Smooth muscle cell (in vitro differentiated cells): ENCODE data around the gene FITM1. TPM values are rescaled to one million over a fixed set of nuclear protein-coding genes. Genes with fewer than 3 reads are reported as not detected.

ENCODE experiments used
- DNase-seq: peaks from one replicate; lab custom pipeline; 2025; ENCODE audit not compliant: unreplicated experiment; lab: John Stamatoyannopoulos, UW
- H2AFZ ChIP-seq: fragments of 200-600 bp; sonication (generic); 2 replicates; pipeline ENCODE4 v1.6.0; 2016; ENCODE audit warnings: antibody characterized with exemption, low read depth, mild to moderate bottlenecking
- H3F3A ChIP-seq: fragments of 200-600 bp; sonication (generic); 2 replicates; pipeline ENCODE4 v1.6.0; 2017; ENCODE audit warnings: antibody characterized with exemption, low read depth
- H3K27ac ChIP-seq: fragments of 200-600 bp; sonication (generic); 2 replicates; pipeline ENCODE4 v1.5.1; 2016; ENCODE audit warnings: low read depth, mild to moderate bottlenecking
- H3K27me3 ChIP-seq: fragments of 200-600 bp; sonication (generic); 2 replicates; pipeline ENCODE4 v1.6.1; 2016; ENCODE audit warnings: low read depth, mild to moderate bottlenecking
- H3K36me3 ChIP-seq: fragments of 200-600 bp; sonication (generic); 2 replicates; pipeline ENCODE4 v1.5.1; 2016; ENCODE audit warnings: low read depth
- H3K4me1 ChIP-seq: fragments of 200-600 bp; sonication (generic); 2 replicates; pipeline ENCODE4 v1.5.1; 2016; ENCODE audit warnings: low read depth
- H3K4me2 ChIP-seq: fragments of 200-600 bp; sonication (generic); 2 replicates; pipeline ENCODE4 v1.6.0; 2016; ENCODE audit warnings: mild to moderate bottlenecking
- H3K4me3 ChIP-seq: fragments of 200-600 bp; sonication (generic); 2 replicates; pipeline ENCODE4 v1.5.1; 2016; ENCODE audit warnings: mild to moderate bottlenecking
- H3K79me2 ChIP-seq: fragments of 200-600 bp; sonication (generic); 2 replicates; pipeline ENCODE4 v1.6.0; 2016; ENCODE audit warnings: low read depth, mild to moderate bottlenecking
- H3K9ac ChIP-seq: fragments of 200-600 bp; sonication (generic); 2 replicates; pipeline ENCODE4 v1.6.0; 2016; ENCODE audit warnings: low read depth
- H3K9me3 ChIP-seq: fragments of 200-600 bp; sonication (generic); replicated peaks from 2 replicates; pipeline ENCODE4 v1.5.1; 2016; ENCODE audit warnings: low read depth
- H4K20me1 ChIP-seq: fragments of 200-600 bp; sonication (generic); 2 replicates; pipeline ENCODE4 v1.6.0; 2016; ENCODE audit warnings: low read depth
- CTCF ChIP-seq: fragments of 200-600 bp; sonication (generic); IDR thresholded peaks from 2 replicates; pipeline ENCODE4 v1.5.1; 2017; ENCODE audit warnings: borderline replicate concordance, mild to moderate bottlenecking, antibody characterized with exemption; ENCODE audit not compliant: insufficient read depth, poor library complexity, severe bottlenecking
- WGBS: methylation state at CpG from one replicate; pipeline ENCODE4 v1.1.7; 2016; ENCODE audit warnings: low lambda C conversion rate; 5-methylcytosine and 5-hydroxymethylcytosine counted together
- polyA plus RNA-seq: library from polyadenylated mRNA; unstranded; fragments of >200 nt; fragmentation: Nextera tagmentation; extraction: Ambion mirVana; gene quantifications from 2 replicates; pipeline ENCODE4 v1.2.1, GENCODE V29; 2016
- total RNA-seq: library from RNA; depleted of rRNA; stranded (reverse); fragments of >200 nt; gene quantifications from 2 replicates; pipeline ENCODE4 v1.2.3, GENCODE V29; 2014

FITM1 gene
- total and polyA plus RNA-seq, 2 experiments from 2014 or later, result 0.31 TPM; not detected in 1

- Histone ChIP-seq H3K4me1 (peaks cover 9% of the 10 kb centered on the region), H3K27me3 (no peaks in the 10 kb centered on the region), H3K9me3 (no peaks in the 10 kb centered on the region), H2AFZ (no peak overlapping the region), H3F3A (no peaks in the 10 kb centered on the region), H3K9ac (no peak overlapping the region), H4K20me1 (no peaks in the 10 kb centered on the region), H3K36me3 (no peaks in the 10 kb centered on the region), H3K4me2 (no peak overlapping the region), H3K4me3 (no peak overlapping the region), H3K79me2 (peaks cover 15% of the 10 kb centered on the region), H3K27ac (no peak overlapping the region)
- TF ChIP-seq CTCF, result no peak
- 95% methylated on average over 8 of the region's 8 CpGs for WGBS
- no peak for DNase-seq
These were observed 33.8 kb upstream of the FITM1 start for GRCh38 chr14:24096545-24097181.

DNA sequence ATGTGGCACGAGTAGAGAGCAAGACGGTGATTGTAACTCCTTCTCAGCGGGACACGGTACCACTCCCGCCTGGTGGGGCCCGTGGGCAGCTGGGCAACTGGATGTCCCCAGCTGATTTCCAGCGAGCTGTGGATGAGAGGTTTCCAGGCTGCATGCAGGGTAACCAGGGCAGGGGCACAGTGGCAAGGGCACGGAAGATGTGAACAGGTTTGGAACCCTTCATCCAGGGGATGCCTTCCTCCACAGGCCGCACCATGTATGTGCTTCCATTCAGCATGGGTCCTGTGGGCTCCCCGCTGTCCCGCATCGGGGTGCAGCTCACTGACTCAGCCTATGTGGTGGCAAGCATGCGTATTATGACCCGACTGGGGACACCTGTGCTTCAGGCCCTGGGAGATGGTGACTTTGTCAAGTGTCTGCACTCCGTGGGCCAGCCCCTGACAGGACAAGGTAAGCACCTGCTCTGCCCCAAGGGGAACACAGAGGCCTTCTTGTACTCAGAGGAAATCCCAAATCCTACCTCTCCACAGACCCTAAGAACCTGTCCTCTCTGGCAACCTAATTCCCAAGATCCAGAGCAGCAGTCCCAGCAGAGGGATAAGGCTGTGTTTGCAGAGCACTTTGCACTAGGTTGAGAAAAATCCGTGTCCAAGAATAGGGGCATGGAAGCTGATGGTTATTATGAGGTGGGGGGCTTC is 32.1 kb upstream of the FITM1 start:
- H3K36me3 ChIP-seq, result no peaks in the 10 kb centered on the region
- no peak overlapping the region for H3K4me3 ChIP-seq
- H3K79me2 ChIP-seq, result peaks cover 15% of the 10 kb centered on the region
- H3K4me2 ChIP-seq, result no peak overlapping the region
- H3K9ac ChIP-seq, result no peak overlapping the region
- no peaks in the 10 kb centered on the region for H3F3A ChIP-seq
- H3K4me1 ChIP-seq, result peaks cover 9% of the 10 kb centered on the region
- H3K9me3 ChIP-seq, result no peaks in the 10 kb centered on the region
- no peak overlapping the region for H3K27ac ChIP-seq
- H3K27me3 ChIP-seq, result no peaks in the 10 kb centered on the region
- H2AFZ ChIP-seq, result no peak overlapping the region
- TF ChIP-seq CTCF, result no peak
- no peaks in the 10 kb centered on the region for H4K20me1 ChIP-seq
- no peak for DNase-seq
- 96% methylated on average over 16 of the region's 16 CpGs for WGBS

DNA sequence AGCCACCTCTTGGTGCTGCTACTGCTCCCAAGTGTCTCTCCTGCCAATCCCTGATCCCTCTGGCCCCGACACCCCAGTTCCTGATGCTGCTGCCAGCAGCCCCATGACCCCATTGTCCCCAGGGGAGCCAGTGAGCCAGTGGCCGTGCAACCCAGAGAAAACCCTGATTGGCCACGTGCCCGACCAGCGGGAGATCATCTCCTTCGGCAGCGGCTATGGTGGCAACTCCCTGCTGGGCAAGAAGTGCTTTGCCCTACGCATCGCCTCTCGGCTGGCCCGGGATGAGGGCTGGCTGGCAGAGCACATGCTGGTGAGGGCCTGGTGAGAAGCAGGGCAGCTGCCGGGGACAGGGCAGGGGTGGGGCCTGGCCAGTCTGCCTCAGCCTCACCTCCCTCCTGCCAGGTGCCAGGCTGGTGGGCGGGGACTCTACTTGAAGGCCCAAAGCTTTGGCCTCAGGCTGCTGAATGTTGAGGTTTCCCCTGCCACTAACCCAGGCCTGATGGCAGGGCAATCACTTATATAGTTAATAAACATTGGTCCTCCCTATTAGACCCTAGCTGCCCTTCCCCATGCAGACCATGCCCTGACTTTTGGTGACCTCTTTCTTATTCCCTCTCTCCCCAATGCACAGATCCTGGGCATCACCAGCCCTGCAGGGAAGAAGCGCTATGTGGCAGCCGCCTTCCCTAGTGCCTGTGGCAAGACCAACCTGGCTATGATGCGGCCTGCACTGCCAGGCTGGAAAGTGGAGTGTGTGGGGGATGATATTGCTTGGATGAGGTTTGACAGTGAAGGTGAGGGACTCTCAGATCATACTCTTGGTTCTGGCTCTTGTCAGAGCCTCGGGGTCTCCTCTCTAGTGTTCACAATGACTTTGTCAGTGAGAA is 31.3 kb upstream of the FITM1 start:
- no peaks in the 10 kb centered on the region for H3F3A ChIP-seq
- DNase-seq, result no peak
- no peak for TF ChIP-seq CTCF
- no peak overlapping the region for H2AFZ ChIP-seq
- H3K4me3 ChIP-seq, result no peak overlapping the region
- no peak overlapping the region for H3K27ac ChIP-seq
- 97% methylated on average over 16 of the region's 17 CpGs for WGBS
- no peak overlapping the region for H3K4me2 ChIP-seq
- peaks cover 15% of the 10 kb centered on the region for H3K79me2 ChIP-seq
- no peaks in the 10 kb centered on the region for H3K27me3 ChIP-seq
- H3K9me3 ChIP-seq, result no peaks in the 10 kb centered on the region
- no peaks in the 10 kb centered on the region for H3K36me3 ChIP-seq
- H4K20me1 ChIP-seq, result no peaks in the 10 kb centered on the region
- H3K9ac ChIP-seq, result no peak overlapping the region
- peaks cover 9% of the 10 kb centered on the region for H3K4me1 ChIP-seq
